PC-9 (cell line): ENCODE measurements around the gene ZCCHC8. TPM values are rescaled to one million over a fixed set of nuclear protein-coding genes. Genes with fewer than 3 reads are reported as not detected.
"Not testable (repeated sequence)": the region's sequence is repeated elsewhere in the genome, so short reads cannot be mapped to it uniquely, and the experiment has no call there.

Experiments used
- BruUV-seq: library from RNA; stranded (reverse); fragments of 400-500 nt; replicated peaks from 2 replicates; lab custom pipeline; 2021; lab: Mats Ljungman, UMichigan
- CTCF ChIA-PET: fragments of 300-600 bp; sonication (Branson Sonifier 250); formaldehyde crosslinking; loops from one replicate; lab custom pipeline; 2022; ENCODE audit warnings: antibody characterized with exemption; lab: Charles Lee
- POLR2A ChIA-PET: fragments of 300-600 bp; sonication (Branson Sonifier 250); formaldehyde crosslinking; loops from one replicate; lab custom pipeline; 2022; ENCODE audit warnings: antibody characterized with exemption; ENCODE audit not compliant: unreplicated experiment; lab: Charles Lee
- DNase-seq, 2 experiments: peaks; one replicate each; pipeline versions ENCODE4 v3.0.0 to v3.0.0-alpha.2; 2015 to 2022; ENCODE audit warnings: mixed read lengths in 1 of 2
- H2AFZ ChIP-seq: fragments of 200-600 bp; sonication (generic); 2 replicates; pipeline ENCODE4 v1.8.1; 2017; ENCODE audit warnings: antibody characterized with exemption
- H3F3A ChIP-seq: fragments of 200-600 bp; sonication (generic); 2 replicates; pipeline ENCODE4 v1.8.1; 2017; ENCODE audit warnings: antibody characterized with exemption, mild to moderate bottlenecking, low read depth; ENCODE audit not compliant: insufficient read depth
- H3K27ac ChIP-seq: fragments of 200-600 bp; sonication (generic); 2 replicates; pipeline ENCODE4 v1.6.1; 2016; ENCODE audit warnings: mixed run types
- H3K27me3 ChIP-seq: fragments of 200-600 bp; sonication (generic); 2 replicates; pipeline ENCODE4 v1.6.1; 2016; ENCODE audit warnings: low read depth, mixed run types; ENCODE audit not compliant: insufficient read depth
- H3K36me3 ChIP-seq: fragments of 200-600 bp; sonication (generic); 2 replicates; pipeline ENCODE4 v1.6.1; 2016; ENCODE audit warnings: low read depth, mixed run types
- H3K4me1 ChIP-seq: fragments of 200-600 bp; sonication (generic); replicated peaks from 2 replicates; pipeline ENCODE4 v1.6.1; 2016; ENCODE audit warnings: mixed run types; ENCODE audit not compliant: insufficient read depth
- H3K4me2 ChIP-seq: fragments of 200-600 bp; sonication (generic); 2 replicates; pipeline ENCODE4 v1.6.1; 2017; ENCODE audit warnings: mixed run types
- H3K4me3 ChIP-seq: fragments of 200-600 bp; sonication (generic); 2 replicates; pipeline ENCODE4 v1.6.1; 2016; ENCODE audit warnings: mixed run types
- H3K79me2 ChIP-seq: fragments of 200-600 bp; sonication (generic); 2 replicates; pipeline ENCODE4 v1.6.1; 2017; ENCODE audit warnings: low read depth, mixed run types
- H3K9me2 ChIP-seq: fragments of 200-600 bp; sonication (generic); 2 replicates; pipeline ENCODE4 v1.8.1; 2017; ENCODE audit warnings: mild to moderate bottlenecking; ENCODE audit not compliant: insufficient read depth
- H3K9me3 ChIP-seq: fragments of 200-600 bp; sonication (generic); 2 replicates; pipeline ENCODE4 v1.8.1; 2016; ENCODE audit warnings: low read depth; ENCODE audit not compliant: insufficient read depth
- H4K20me1 ChIP-seq: fragments of 200-600 bp; sonication (generic); 2 replicates; pipeline ENCODE4 v1.8.1; 2017; ENCODE audit not compliant: insufficient read depth
- EZH2 ChIP-seq: fragments of 200-600 bp; sonication (generic); IDR thresholded peaks from 2 replicates; pipeline ENCODE4 v1.8.0; 2017; ENCODE audit warnings: antibody characterized with exemption, low read depth
- intact Hi-C: fragments of 100-400 bp; cut with micrococcal nuclease; formaldehyde crosslinking; loops from one replicate; pipeline ENCODE4 v1.10.0; 2022; ENCODE audit not compliant: unreplicated experiment
- total RNA-seq: library from RNA; stranded (reverse); gene quantifications from 2 replicates; pipeline ENCODE4 v1.2.3, GENCODE V29; 2021
- TF ChIP-seq, protein P1 (sequence below): fragments of 200-600 bp; sonication (generic); conservative IDR thresholded peaks from 2 replicates; pipeline ENCODE4 v1.6.1; 2017; ENCODE audit warnings: mixed run types, antibody characterized with exemption, mild to moderate bottlenecking, moderate library complexity

Gene ZCCHC8
- total RNA-seq, 1 experiment from 2014 or later = 24.3 TPM

DNA sequence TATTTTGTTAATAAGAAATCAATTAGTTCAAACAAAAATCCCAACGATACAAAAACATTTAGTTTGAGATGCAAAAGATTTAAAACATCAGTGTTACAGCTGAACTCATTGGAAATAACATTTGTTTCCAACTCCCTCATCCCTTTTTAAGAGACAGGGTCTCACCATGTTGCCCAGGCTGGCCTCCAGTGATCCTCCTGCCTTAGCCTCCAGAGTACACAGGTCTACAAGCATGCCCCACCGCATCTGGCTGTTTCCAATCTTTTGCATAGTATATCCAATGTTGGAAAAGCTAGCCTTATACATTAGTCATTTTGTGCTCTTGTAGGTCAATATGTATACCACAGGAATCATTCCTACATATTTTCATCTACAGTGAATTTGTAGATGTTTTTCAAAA is 14.5 kb upstream of the ZCCHC8 start:
- peaks cover 92% of the 10 kb centered on the region for H3F3A ChIP-seq
- no TSS peak for BruUV-seq
- POLR2A ChIA-PET = no interaction called here
- H3K9me3 ChIP-seq = no peaks in the 10 kb centered on the region
- H3K27me3 ChIP-seq = no peaks in the 10 kb centered on the region
- H3K27ac ChIP-seq = no peak overlapping the region
- peaks cover 81% of the 10 kb centered on the region for H4K20me1 ChIP-seq
- H3K9me2 ChIP-seq = no peaks in the 10 kb centered on the region
- no peak for DNase-seq
- no peak overlapping the region for H3K4me2 ChIP-seq
- TF ChIP-seq, protein P1, sequence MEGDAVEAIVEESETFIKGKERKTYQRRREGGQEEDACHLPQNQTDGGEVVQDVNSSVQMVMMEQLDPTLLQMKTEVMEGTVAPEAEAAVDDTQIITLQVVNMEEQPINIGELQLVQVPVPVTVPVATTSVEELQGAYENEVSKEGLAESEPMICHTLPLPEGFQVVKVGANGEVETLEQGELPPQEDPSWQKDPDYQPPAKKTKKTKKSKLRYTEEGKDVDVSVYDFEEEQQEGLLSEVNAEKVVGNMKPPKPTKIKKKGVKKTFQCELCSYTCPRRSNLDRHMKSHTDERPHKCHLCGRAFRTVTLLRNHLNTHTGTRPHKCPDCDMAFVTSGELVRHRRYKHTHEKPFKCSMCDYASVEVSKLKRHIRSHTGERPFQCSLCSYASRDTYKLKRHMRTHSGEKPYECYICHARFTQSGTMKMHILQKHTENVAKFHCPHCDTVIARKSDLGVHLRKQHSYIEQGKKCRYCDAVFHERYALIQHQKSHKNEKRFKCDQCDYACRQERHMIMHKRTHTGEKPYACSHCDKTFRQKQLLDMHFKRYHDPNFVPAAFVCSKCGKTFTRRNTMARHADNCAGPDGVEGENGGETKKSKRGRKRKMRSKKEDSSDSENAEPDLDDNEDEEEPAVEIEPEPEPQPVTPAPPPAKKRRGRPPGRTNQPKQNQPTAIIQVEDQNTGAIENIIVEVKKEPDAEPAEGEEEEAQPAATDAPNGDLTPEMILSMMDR = no peak
- TF ChIP-seq EZH2 = no peak
- CTCF ChIA-PET = no interaction called here
- intact Hi-C loops = no loop called here
- peaks cover 72% of the 10 kb centered on the region for H3K79me2 ChIP-seq
- no peak overlapping the region for H3K4me3 ChIP-seq
- H3K4me1 ChIP-seq = 0 out of 2 replicates have a peak, but pooled peaks cover 5% of the 10 kb centered on the region
- H3K36me3 ChIP-seq = peaks cover 90% of the 10 kb centered on the region
- no peak overlapping the region for H2AFZ ChIP-seq

DNA sequence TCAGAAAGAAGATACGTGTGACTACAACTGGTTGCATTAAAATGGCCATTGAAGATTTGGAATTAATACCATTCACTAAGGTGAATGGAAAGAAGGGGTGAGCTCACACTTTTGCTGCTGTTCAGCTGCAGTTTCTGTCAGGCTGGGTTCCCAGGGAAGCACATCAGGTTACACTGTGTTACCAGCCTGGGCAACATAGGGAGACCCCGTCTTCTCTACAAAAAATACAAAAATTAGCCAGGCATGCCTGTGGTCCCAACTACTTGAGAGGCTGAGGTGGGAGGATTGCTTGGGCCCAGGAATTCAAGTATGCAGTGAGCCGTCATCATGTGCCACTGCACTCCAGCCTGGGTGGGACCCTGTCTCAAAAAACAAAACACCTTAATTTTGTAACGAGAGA is 12.9 kb upstream of the ZCCHC8 start:
- no peak for TF ChIP-seq EZH2
- TF ChIP-seq, protein P1 = no peak
- Histone ChIP-seq H3F3A (peaks cover 93% of the 10 kb centered on the region), H3K36me3 (peaks cover 88% of the 10 kb centered on the region), H3K9me2 (no peaks in the 10 kb centered on the region), H3K9me3 (no peaks in the 10 kb centered on the region), H3K4me3 (no peak overlapping the region), H3K27ac (no peak overlapping the region), H3K4me1 (no peaks in the 10 kb centered on the region), H4K20me1 (peaks cover 78% of the 10 kb centered on the region), H3K4me2 (no peak overlapping the region), H3K27me3 (no peaks in the 10 kb centered on the region), H2AFZ (no peak overlapping the region), H3K79me2 (peaks cover 58% of the 10 kb centered on the region)
- no peak for DNase-seq
- ChIA-PET CTCF (no interaction called here), POLR2A (no interaction called here)
- BruUV-seq = no TSS peak
- intact Hi-C loops = no loop called here

DNA sequence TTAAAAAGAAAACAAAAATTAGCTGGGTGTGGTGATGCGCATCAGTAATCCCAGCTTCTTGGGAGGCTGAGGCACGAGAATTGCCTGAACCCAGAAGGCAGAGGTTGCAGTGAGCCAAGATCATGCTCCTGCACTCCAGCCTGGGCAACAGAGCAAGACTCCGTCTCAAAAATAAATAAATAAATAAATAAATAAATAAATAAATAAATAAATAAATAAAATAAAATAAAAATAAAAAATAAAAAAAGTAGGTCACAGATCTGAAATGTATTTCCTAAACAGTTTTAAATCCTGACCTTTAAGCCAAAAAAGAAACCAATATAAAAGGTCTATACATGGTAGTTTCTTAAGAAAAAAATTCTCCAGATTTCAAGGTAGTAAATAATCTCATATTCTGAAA is 12.3 kb upstream of the ZCCHC8 start:
- H3K79me2 ChIP-seq = peaks cover 57% of the 10 kb centered on the region
- H2AFZ ChIP-seq, H3K9me2 ChIP-seq, H3K27me3 ChIP-seq, H3K4me1 ChIP-seq, H3K4me3 ChIP-seq, intact Hi-C loops, DNase-seq, H3K27ac ChIP-seq, H3K9me3 ChIP-seq, BruUV-seq, CTCF ChIA-PET, H3K4me2 ChIP-seq: not testable (repeated sequence)
- H3K36me3 ChIP-seq = peaks cover 89% of the 10 kb centered on the region
- peaks cover 93% of the 10 kb centered on the region for H3F3A ChIP-seq
- H4K20me1 ChIP-seq = peaks cover 78% of the 10 kb centered on the region
- POLR2A ChIA-PET = interaction anchor here (0.7 kb wide), 1 partner anchor 13 kb away, joined by 3 read pairs; no protein-coding TSS in a partner anchor

DNA sequence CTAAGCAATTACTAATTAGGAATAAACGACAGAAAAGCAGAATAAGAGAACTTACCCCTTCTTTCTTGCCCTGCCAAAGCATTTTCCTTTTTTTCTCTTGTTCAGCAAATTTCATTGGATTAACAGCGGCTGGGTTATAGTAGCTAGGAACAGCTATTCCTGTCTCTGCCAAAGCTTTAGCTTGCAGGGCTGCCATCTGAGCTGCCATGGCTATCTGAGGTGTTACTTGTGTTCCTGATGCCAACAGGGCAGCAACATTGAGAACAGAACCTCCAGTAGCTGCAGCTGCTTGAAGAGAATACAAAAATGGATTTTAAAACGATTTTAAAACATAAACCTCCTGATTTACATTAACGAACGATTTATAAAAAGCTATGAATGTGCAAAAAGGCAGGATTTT is 7.4 kb upstream of the ZCCHC8 start:
- ChIA-PET CTCF (no interaction called here), POLR2A (interaction anchor here (0.7 kb wide), 1 partner anchor 95 kb away, joined by 3 read pairs; no protein-coding TSS in a partner anchor)
- no peaks in the 10 kb centered on the region for H3K9me2 ChIP-seq
- peaks cover 48% of the 10 kb centered on the region for H4K20me1 ChIP-seq
- BruUV-seq = no TSS peak
- TF ChIP-seq EZH2 = no peak
- TF ChIP-seq, protein P1 = no peak
- H3F3A ChIP-seq = peaks cover 94% of the 10 kb centered on the region
- H3K4me1 ChIP-seq = no peaks in the 10 kb centered on the region
- H3K27me3 ChIP-seq = no peaks in the 10 kb centered on the region
- H3K9me3 ChIP-seq = no peaks in the 10 kb centered on the region
- no peak overlapping the region for H3K27ac ChIP-seq
- no peak overlapping the region for H3K4me3 ChIP-seq
- H2AFZ ChIP-seq = no peak overlapping the region
- DNase-seq = no peak
- intact Hi-C loops = no loop called here
- peaks cover 66% of the 10 kb centered on the region for H3K36me3 ChIP-seq
- peaks cover 15% of the 10 kb centered on the region for H3K79me2 ChIP-seq
- H3K4me2 ChIP-seq = no peak overlapping the region
